HCT116 (cell line): ENCODE data around the gene CYREN. TPM values are rescaled to one million over a fixed set of nuclear protein-coding genes. Genes with fewer than 3 reads are reported as not detected.

Source experiments
- ATAC-seq: fragments of 200-7000 bp; cut with Tn5 transposase; 2 replicates; pipeline ENCODE4 v1.9.1; 2020; ENCODE audit warnings: mild to moderate bottlenecking, moderate library complexity
- BruUV-seq: library from RNA; stranded (reverse); fragments of 400-500 nt; replicated peaks from 2 replicates; lab custom pipeline; 2021; lab: Mats Ljungman, UMichigan
- CTCF ChIA-PET: fragments of 300-600 bp; sonication (Branson Sonifier 250); formaldehyde crosslinking; loops from one replicate; lab custom pipeline; 2021; ENCODE audit warnings: antibody characterized with exemption; lab: Charles Lee
- POLR2A ChIA-PET: fragments of 300-600, 350-600 bp; sonication (Branson Sonifier 250); formaldehyde crosslinking; loops from one replicate; lab custom pipeline; 2021; ENCODE audit warnings: antibody characterized with exemption; lab: Charles Lee
- RAD21 ChIA-PET, 2 experiments: fragments of 300-600 bp; sonication (Branson Sonifier 250); formaldehyde crosslinking; loops; one replicate each; lab custom pipeline; 2023; ENCODE audit warnings: low total read pairs in 2 of 2; ENCODE audit not compliant: uncharacterized antibody in 2 of 2, unreplicated experiment in 2 of 2, low non-redundant PET in 1 of 2; lab: Charles Lee
- DNase-seq: peaks from one replicate; pipeline ENCODE4 v3.0.0-alpha.2; 2010; ENCODE audit warnings: low read depth, low spot score
- H2AFZ ChIP-seq: fragments of 200-600 bp; shearing (Covaris generic), sonication (generic); 2 replicates; pipeline ENCODE4 v1.6.1; 2017; ENCODE audit warnings: low read depth, mixed run types, mixed read lengths, antibody characterized with exemption, low read length; ENCODE audit not compliant: poor library complexity, severe bottlenecking
- H3K27ac ChIP-seq: 2 replicates; pipeline ENCODE4 v1.5.1; 2012; ENCODE audit warnings: low read depth, low read length
- H3K27me3 ChIP-seq: fragments of 200-600 bp; sonication (generic); 2 replicates; pipeline ENCODE4 v1.6.1; 2016; ENCODE audit warnings: mixed run types, low read length, mixed read lengths; ENCODE audit not compliant: insufficient read depth
- H3K36me3 ChIP-seq, 2 experiments: fragments of 200-500 bp in 1 of 2; fragments of 200-600 bp in 1 of 2; sonication (Bioruptor generic) in 1 of 2; sonication (generic) in 1 of 2; 2 replicates each; pipeline versions ENCODE4 v1.5.1 to v1.6.1; 2014 to 2016; ENCODE audit warnings: low read length in 2 of 2, inconsistent platforms in 1 of 2, mixed read lengths in 1 of 2, mixed run types in 1 of 2; ENCODE audit not compliant: insufficient read depth in 2 of 2, control insufficient read depth in 1 of 2
- H3K4me1 ChIP-seq, 2 experiments: fragments of 200-600 bp in 1 of 2; sonication (generic) in 1 of 2; 2 replicates each; pipeline versions ENCODE4 v1.5.1 to v1.6.1; 2012 to 2017; ENCODE audit warnings: low read length in 2 of 2, inconsistent platforms in 1 of 2, mild to moderate bottlenecking in 1 of 2, mixed read lengths in 1 of 2, mixed run types in 1 of 2, moderate library complexity in 1 of 2; ENCODE audit not compliant: insufficient read depth in 2 of 2, control insufficient read depth in 1 of 2
- H3K4me2 ChIP-seq: fragments of 200-600 bp; sonication (generic); 2 replicates; pipeline ENCODE4 v1.6.1; 2017; ENCODE audit warnings: mixed run types, low read length, mixed read lengths
- H3K4me3 ChIP-seq, 2 experiments: fragments of 200-600 bp in 1 of 2; sonication (generic) in 1 of 2; replicated peaks in 1 of 2; 2 replicates each; pipeline ENCODE4 v1.5.1; 2011 to 2016; ENCODE audit warnings: low read length in 2 of 2, control low read depth in 1 of 2, low read depth in 1 of 2, mild to moderate bottlenecking in 1 of 2, mixed read lengths in 1 of 2, mixed run types in 1 of 2
- H3K79me2 ChIP-seq: fragments of 200-600 bp; sonication (generic); 2 replicates; pipeline ENCODE4 v1.6.1; 2017; ENCODE audit warnings: mild to moderate bottlenecking, mixed run types, low read length, moderate library complexity, mixed read lengths; ENCODE audit not compliant: insufficient read depth
- H3K9ac ChIP-seq: fragments of 200-600 bp; sonication (generic); 2 replicates; pipeline ENCODE4 v1.6.1; 2016; ENCODE audit warnings: low read length, mixed read lengths
- H3K9me2 ChIP-seq: fragments of 200-600 bp; sonication (generic), shearing (Covaris generic); 2 replicates; pipeline ENCODE4 v1.6.1; 2017; ENCODE audit warnings: mixed run types, mild to moderate bottlenecking, moderate library complexity; ENCODE audit not compliant: insufficient read depth
- H3K9me3 ChIP-seq, 2 experiments: fragments of 200-500 bp in 1 of 2; fragments of 200-600 bp in 1 of 2; sonication (Bioruptor generic) in 1 of 2; sonication (generic) in 1 of 2; 2 replicates each; pipeline ENCODE4 v1.6.1; 2014 to 2017; ENCODE audit warnings: low read length in 2 of 2, mixed read lengths in 2 of 2, inconsistent platforms in 1 of 2, low read depth in 1 of 2, mild to moderate bottlenecking in 1 of 2, mixed run types in 1 of 2, moderate library complexity in 1 of 2; ENCODE audit not compliant: control insufficient read depth in 1 of 2, insufficient read depth in 1 of 2
- H4K20me1 ChIP-seq: fragments of 200-600 bp; sonication (generic), shearing (Covaris generic); 2 replicates; pipeline ENCODE4 v1.6.1; 2017; ENCODE audit warnings: mixed run types, mild to moderate bottlenecking, moderate library complexity; ENCODE audit not compliant: insufficient read depth
- CBX3 ChIP-seq: IDR thresholded peaks from 2 replicates; pipeline ENCODE4 v1.6.1; 2012; ENCODE audit warnings: low read depth
- EGR1 ChIP-seq: IDR thresholded peaks from 2 replicates; pipeline ENCODE4 v1.6.1; 2012; ENCODE audit warnings: low read depth
- EZH2 ChIP-seq: fragments of 200-600 bp; sonication (generic); IDR thresholded peaks from 2 replicates; pipeline ENCODE4 v1.6.1; 2017; ENCODE audit warnings: antibody characterized with exemption, mixed run types
- JUND ChIP-seq: IDR thresholded peaks from 2 replicates; pipeline ENCODE4 v1.6.1; 2012
- POLR2AphosphoS5 ChIP-seq: IDR thresholded peaks from 2 replicates; pipeline ENCODE4 v1.6.1; 2011; ENCODE audit warnings: mild to moderate bottlenecking, low read depth, low read length, moderate library complexity
- RAD21 ChIP-seq: IDR thresholded peaks from 2 replicates; pipeline ENCODE4 v1.6.1; 2012; ENCODE audit warnings: low read depth, mild to moderate bottlenecking
- SP1 ChIP-seq: IDR thresholded peaks from 2 replicates; pipeline ENCODE4 v1.6.1; 2012; ENCODE audit warnings: low read depth
- SRF ChIP-seq: IDR thresholded peaks from 2 replicates; pipeline ENCODE4 v1.6.1; 2012; ENCODE audit warnings: low read depth
- ZFX ChIP-seq: fragments of 450-650 bp; IDR thresholded peaks from 2 replicates; pipeline ENCODE4 v1.6.1; 2017
- ZNF274 ChIP-seq: fragments of 200-500 bp; sonication (Bioruptor generic); IDR thresholded peaks from 2 replicates; pipeline ENCODE4 v1.6.1; 2014; ENCODE audit warnings: mild to moderate bottlenecking, low read depth, low read length, inconsistent platforms
- intact Hi-C: fragments of 100-400 bp; cut with micrococcal nuclease; formaldehyde crosslinking; loops from 2 replicates; pipeline ENCODE4 v1.10.0; 2022
- total RNA-seq: library from RNA; stranded (reverse); gene quantifications from one replicate; pipeline ENCODE4 v1.2.1, GENCODE V29; 2021; ENCODE audit not compliant: unreplicated experiment
- TF ChIP-seq, protein P1 (sequence below): IDR thresholded peaks from 2 replicates; pipeline ENCODE4 v1.6.1; 2011; ENCODE audit warnings: mild to moderate bottlenecking, low read length, moderate library complexity; ENCODE audit not compliant: insufficient replicate concordance; ENCODE audit errors: extremely low read depth
- TF ChIP-seq, protein P2 (sequence below), 3 experiments: fragments of 200-600 bp in 1 of 3; sonication (generic) in 1 of 3; IDR thresholded peaks in 2 of 3; conservative IDR thresholded peaks in 1 of 3; 2 replicates each; pipeline ENCODE4 v1.5.1; 2012 to 2017; ENCODE audit warnings: low read depth in 2 of 3, low read length in 2 of 3, antibody characterized with exemption in 1 of 3, borderline replicate concordance in 1 of 3, control low read depth in 1 of 3, mild to moderate bottlenecking in 1 of 3, mixed read lengths in 1 of 3, mixed run types in 1 of 3, moderate library complexity in 1 of 3; ENCODE audit not compliant: insufficient read depth in 1 of 3
- TF ChIP-seq, protein P3 (sequence below): IDR thresholded peaks from 2 replicates; pipeline ENCODE4 v1.6.1; 2012
- TF ChIP-seq, protein P4 (sequence below): IDR thresholded peaks from 2 replicates; pipeline ENCODE4 v1.6.1; 2012

The CYREN gene
- total RNA-seq, 1 experiment from 2014 or later: 54.5 TPM

DNA sequence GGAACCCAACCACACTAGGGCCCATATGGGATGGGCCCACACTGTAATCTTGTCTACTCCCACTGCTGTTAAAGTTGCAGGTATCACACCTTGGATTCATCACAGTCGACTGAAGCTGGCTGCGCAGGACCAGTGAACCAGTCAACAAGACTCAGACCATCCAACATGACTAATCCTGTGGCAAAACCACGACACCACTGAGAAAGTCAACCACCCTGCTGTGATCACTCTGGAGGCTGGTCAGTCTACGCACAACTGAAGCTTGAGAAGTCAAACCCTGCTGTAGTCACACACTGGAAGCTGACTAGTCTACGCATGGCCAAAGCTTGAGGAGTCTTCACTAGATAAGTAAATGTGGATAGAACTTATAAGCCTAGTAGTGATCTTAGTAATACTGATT is 9.6 kb upstream of the CYREN start:
- Histone ChIP-seq H3K4me2 (no peak overlapping the region), H2AFZ (no peak overlapping the region), H3K9me2 (no peaks in the 10 kb centered on the region), H3K4me3 (no peak overlapping the region), H3K4me1 (peaks cover 8 to 18% of the 10 kb centered on the region in 2 experiments), H4K20me1 (no peaks in the 10 kb centered on the region), H3K27ac (no peak overlapping the region), H3K79me2 (no peaks in the 10 kb centered on the region), H3K27me3 (no peaks in the 10 kb centered on the region), H3K36me3 (no peaks in the 10 kb centered on the region), H3K9ac (no peak overlapping the region), H3K9me3 (peaks cover 0 to 18% of the 10 kb centered on the region in 2 experiments; a peak in 1 of 4 replicates)
- ATAC-seq (no peak), DNase-seq (no peak)
- TF ChIP-seq RAD21: no peak
- TF ChIP-seq, protein P1, sequence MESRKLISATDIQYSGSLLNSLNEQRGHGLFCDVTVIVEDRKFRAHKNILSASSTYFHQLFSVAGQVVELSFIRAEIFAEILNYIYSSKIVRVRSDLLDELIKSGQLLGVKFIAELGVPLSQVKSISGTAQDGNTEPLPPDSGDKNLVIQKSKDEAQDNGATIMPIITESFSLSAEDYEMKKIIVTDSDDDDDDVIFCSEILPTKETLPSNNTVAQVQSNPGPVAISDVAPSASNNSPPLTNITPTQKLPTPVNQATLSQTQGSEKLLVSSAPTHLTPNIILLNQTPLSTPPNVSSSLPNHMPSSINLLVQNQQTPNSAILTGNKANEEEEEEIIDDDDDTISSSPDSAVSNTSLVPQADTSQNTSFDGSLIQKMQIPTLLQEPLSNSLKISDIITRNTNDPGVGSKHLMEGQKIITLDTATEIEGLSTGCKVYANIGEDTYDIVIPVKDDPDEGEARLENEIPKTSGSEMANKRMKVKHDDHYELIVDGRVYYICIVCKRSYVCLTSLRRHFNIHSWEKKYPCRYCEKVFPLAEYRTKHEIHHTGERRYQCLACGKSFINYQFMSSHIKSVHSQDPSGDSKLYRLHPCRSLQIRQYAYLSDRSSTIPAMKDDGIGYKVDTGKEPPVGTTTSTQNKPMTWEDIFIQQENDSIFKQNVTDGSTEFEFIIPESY: no peak
- no peak for TF ChIP-seq POLR2AphosphoS5
- TF ChIP-seq ZFX: no peak
- TF ChIP-seq, protein P2, sequence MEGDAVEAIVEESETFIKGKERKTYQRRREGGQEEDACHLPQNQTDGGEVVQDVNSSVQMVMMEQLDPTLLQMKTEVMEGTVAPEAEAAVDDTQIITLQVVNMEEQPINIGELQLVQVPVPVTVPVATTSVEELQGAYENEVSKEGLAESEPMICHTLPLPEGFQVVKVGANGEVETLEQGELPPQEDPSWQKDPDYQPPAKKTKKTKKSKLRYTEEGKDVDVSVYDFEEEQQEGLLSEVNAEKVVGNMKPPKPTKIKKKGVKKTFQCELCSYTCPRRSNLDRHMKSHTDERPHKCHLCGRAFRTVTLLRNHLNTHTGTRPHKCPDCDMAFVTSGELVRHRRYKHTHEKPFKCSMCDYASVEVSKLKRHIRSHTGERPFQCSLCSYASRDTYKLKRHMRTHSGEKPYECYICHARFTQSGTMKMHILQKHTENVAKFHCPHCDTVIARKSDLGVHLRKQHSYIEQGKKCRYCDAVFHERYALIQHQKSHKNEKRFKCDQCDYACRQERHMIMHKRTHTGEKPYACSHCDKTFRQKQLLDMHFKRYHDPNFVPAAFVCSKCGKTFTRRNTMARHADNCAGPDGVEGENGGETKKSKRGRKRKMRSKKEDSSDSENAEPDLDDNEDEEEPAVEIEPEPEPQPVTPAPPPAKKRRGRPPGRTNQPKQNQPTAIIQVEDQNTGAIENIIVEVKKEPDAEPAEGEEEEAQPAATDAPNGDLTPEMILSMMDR (IDR thresholded peaks at IDR 0.05 in 2 of 3, conservative IDR thresholded peaks at IDR 0.05 in 1 of 3; ENCODE audit: borderline replicate concordance in 1 of 3, insufficient read depth in 1 of 3, low read depth in 2 of 3, low read length in 2 of 3): no peak
- no peak for TF ChIP-seq SP1
- no peak for TF ChIP-seq EZH2
- TF ChIP-seq SRF: no peak
- TF ChIP-seq, protein P3, sequence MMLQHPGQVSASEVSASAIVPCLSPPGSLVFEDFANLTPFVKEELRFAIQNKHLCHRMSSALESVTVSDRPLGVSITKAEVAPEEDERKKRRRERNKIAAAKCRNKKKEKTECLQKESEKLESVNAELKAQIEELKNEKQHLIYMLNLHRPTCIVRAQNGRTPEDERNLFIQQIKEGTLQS: no peak
- TF ChIP-seq JUND: no peak
- TF ChIP-seq CBX3: no peak
- TF ChIP-seq, protein P4, sequence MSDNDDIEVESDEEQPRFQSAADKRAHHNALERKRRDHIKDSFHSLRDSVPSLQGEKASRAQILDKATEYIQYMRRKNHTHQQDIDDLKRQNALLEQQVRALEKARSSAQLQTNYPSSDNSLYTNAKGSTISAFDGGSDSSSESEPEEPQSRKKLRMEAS: no peak
- no peak for TF ChIP-seq EGR1
- no peak for TF ChIP-seq ZNF274
- ChIA-PET CTCF (no interaction called here), RAD21 (no interaction called here), POLR2A (interaction anchor here (1.5 kb wide), 1 partner anchor 9 kb away, joined by 3 read pairs; the partner anchor contains the start of gene CYREN)
- BruUV-seq: no TSS peak
- intact Hi-C loops: no loop called here
